Hypothalamus (tissue), 51 donors: Measurements from ENCODE around the gene LRIG3.
"Not testable (repeated sequence)": the region's sequence is repeated elsewhere in the genome, so short reads cannot be mapped to it uniquely, and the experiment has no call there.

Experiments used
- DNase-seq, 51 donors: peaks; one replicate each; lab custom pipeline; 2025; lab: John Stamatoyannopoulos, UW

The LRIG3 gene

GRCh38 chr12:58920102-58920960 is at the start of gene LRIG3:
LRIG3 (minus strand) TSS chr12:58920504; CDS start chr12:58920235, 269 bp downstream.
- peak; percentile 24 to 90 (median 75) for DNase-seq

GRCh38 chr12:58969237-58969636 is 48.9 kb upstream of the LRIG3 start:
- no peak for DNase-seq

GRCh38 chr12:58967561-58967960 is 47.3 kb upstream of the LRIG3 start:
- no peak for DNase-seq

GRCh38 chr12:58966939-58967338 is 46.6 kb upstream of the LRIG3 start:
- DNase-seq, result no peak

- no peak for DNase-seq
Observed at GRCh38 chr12:58965568-58965967, 45.3 kb upstream of the LRIG3 start.

GRCh38 chr12:58963844-58964243 is 43.5 kb upstream of the LRIG3 start:
- no peak for DNase-seq

- DNase-seq, result no peak
Observed at GRCh38 chr12:58961906-58962305, 41.6 kb upstream of the LRIG3 start.

- no peak for DNase-seq
Observed at GRCh38 chr12:58961166-58961565, 40.9 kb upstream of the LRIG3 start.

- no peak for DNase-seq
Observed at GRCh38 chr12:58959639-58960300, 39.5 kb upstream of the LRIG3 start.

- no peak for DNase-seq
Observed at GRCh38 chr12:58957298-58957697, 37.0 kb upstream of the LRIG3 start.

- DNase-seq, result no peak
Observed at GRCh38 chr12:58955849-58956248, 35.5 kb upstream of the LRIG3 start.

GRCh38 chr12:58954002-58954401 is 33.7 kb upstream of the LRIG3 start:
- DNase-seq, result no peak

- no peak for DNase-seq
Observed at GRCh38 chr12:58950739-58951100, 30.4 kb upstream of the LRIG3 start.

GRCh38 chr12:58949954-58950738 is 29.8 kb upstream of the LRIG3 start:
- DNase-seq, result not testable (repeated sequence)

- no peak for DNase-seq
Observed at GRCh38 chr12:58943079-58943478, 22.8 kb upstream of the LRIG3 start.

GRCh38 chr12:58942345-58942744 is 22.0 kb upstream of the LRIG3 start:
- no peak for DNase-seq

GRCh38 chr12:58939399-58940100 is 19.2 kb upstream of the LRIG3 start:
- DNase-seq, result no peak

- DNase-seq, result no peak
Observed at GRCh38 chr12:58938440-58938839, 18.1 kb upstream of the LRIG3 start.

- DNase-seq, result no peak
Observed at GRCh38 chr12:58934528-58934927, 14.2 kb upstream of the LRIG3 start.

- no peak for DNase-seq
Observed at GRCh38 chr12:58932806-58933681, 12.7 kb upstream of the LRIG3 start.
